A673 (cell line): ENCODE data around the gene COPS7A. TPM values are rescaled to one million over a fixed set of nuclear protein-coding genes. Genes with fewer than 3 reads are reported as not detected.
A peak's percentile ranks its signal among the peaks of the same experiment; 100 is the strongest.
"Not testable (repeated sequence)": the region's sequence is repeated elsewhere in the genome, so short reads cannot be mapped to it uniquely, and the experiment has no call there.

ENCODE experiments used
- BruUV-seq: library from RNA; stranded (reverse); fragments of 400-500 nt; replicated peaks from 2 replicates; lab custom pipeline; 2021; lab: Mats Ljungman, UMichigan
- CTCF ChIA-PET: fragments of 300-600 bp; sonication (Branson Sonifier 250); formaldehyde crosslinking; loops from one replicate; lab custom pipeline; 2022; ENCODE audit warnings: antibody characterized with exemption; lab: Charles Lee
- POLR2A ChIA-PET: fragments of 300-600 bp; sonication (Branson Sonifier 250); formaldehyde crosslinking; loops from one replicate; lab custom pipeline; 2022; ENCODE audit warnings: antibody characterized with exemption; ENCODE audit not compliant: low non-redundant PET; lab: Charles Lee
- DNase-seq: peaks from one replicate; pipeline ENCODE4 v3.0.0-alpha.2; 2015; ENCODE audit warnings: low spot score
- H3K27ac ChIP-seq: fragments of 200-600 bp; sonication (generic); 2 replicates; pipeline ENCODE4 v1.5.1; 2016; ENCODE audit warnings: mixed run types, low read depth, mild to moderate bottlenecking, mixed read lengths, antibody characterized with exemption, low read length; ENCODE audit not compliant: poor library complexity, severe bottlenecking
- H3K27me3 ChIP-seq: fragments of 200-600 bp; sonication (generic); replicated peaks from 2 replicates; pipeline ENCODE4 v1.6.1; 2017; ENCODE audit warnings: mixed run types, low read depth, mild to moderate bottlenecking, mixed read lengths, antibody characterized with exemption, low read length; ENCODE audit not compliant: insufficient read depth, poor library complexity
- H3K36me3 ChIP-seq: fragments of 200-600 bp; sonication (generic); 2 replicates; pipeline ENCODE4 v1.6.1; 2016; ENCODE audit warnings: mixed run types, mild to moderate bottlenecking, mixed read lengths, antibody characterized with exemption, low read length; ENCODE audit not compliant: insufficient read depth, poor library complexity, severe bottlenecking
- H3K4me1 ChIP-seq: fragments of 200-600 bp; sonication (generic); 2 replicates; pipeline ENCODE4 v1.6.1; 2017; ENCODE audit warnings: mixed run types, mild to moderate bottlenecking, mixed read lengths, antibody characterized with exemption, low read length; ENCODE audit not compliant: insufficient read depth, poor library complexity, severe bottlenecking
- H3K4me3 ChIP-seq: fragments of 200-600 bp; sonication (generic); 2 replicates; pipeline ENCODE4 v1.5.1; 2016; ENCODE audit warnings: low read depth, mixed run types, mild to moderate bottlenecking, mixed read lengths, low read length; ENCODE audit not compliant: poor library complexity, severe bottlenecking
- H3K9me3 ChIP-seq: fragments of 200-600 bp; sonication (generic); 2 replicates; pipeline ENCODE4 v1.6.1; 2016; ENCODE audit warnings: mixed run types, low read depth, mild to moderate bottlenecking, mixed read lengths, antibody characterized with exemption, low read length; ENCODE audit not compliant: poor library complexity, severe bottlenecking
- CTCF ChIP-seq: fragments of 300-800, 200-600 bp; sonication (generic); conservative IDR thresholded peaks from 2 replicates; pipeline ENCODE4 v1.5.1; 2017; ENCODE audit warnings: low read depth, mild to moderate bottlenecking, antibody characterized with exemption, low read length, moderate library complexity, mixed read lengths
- EZH2 ChIP-seq: fragments of 200-600 bp; sonication (generic); IDR thresholded peaks from 2 replicates; pipeline ENCODE4 v1.6.1; 2017; ENCODE audit warnings: borderline replicate concordance, low read depth, mild to moderate bottlenecking, mixed read lengths, antibody characterized with exemption, low read length; ENCODE audit not compliant: poor library complexity, severe bottlenecking
- intact Hi-C: fragments of 100-400 bp; cut with micrococcal nuclease; formaldehyde crosslinking; loops from one replicate; pipeline ENCODE4 v1.10.0; 2022; ENCODE audit not compliant: unreplicated experiment
- total RNA-seq: library from RNA; stranded (reverse); gene quantifications from 2 replicates; pipeline ENCODE4 v1.2.3, GENCODE V29; 2021

COPS7A gene
- total RNA-seq, 1 experiment from 2014 or later, result 67.2 TPM

DNA sequence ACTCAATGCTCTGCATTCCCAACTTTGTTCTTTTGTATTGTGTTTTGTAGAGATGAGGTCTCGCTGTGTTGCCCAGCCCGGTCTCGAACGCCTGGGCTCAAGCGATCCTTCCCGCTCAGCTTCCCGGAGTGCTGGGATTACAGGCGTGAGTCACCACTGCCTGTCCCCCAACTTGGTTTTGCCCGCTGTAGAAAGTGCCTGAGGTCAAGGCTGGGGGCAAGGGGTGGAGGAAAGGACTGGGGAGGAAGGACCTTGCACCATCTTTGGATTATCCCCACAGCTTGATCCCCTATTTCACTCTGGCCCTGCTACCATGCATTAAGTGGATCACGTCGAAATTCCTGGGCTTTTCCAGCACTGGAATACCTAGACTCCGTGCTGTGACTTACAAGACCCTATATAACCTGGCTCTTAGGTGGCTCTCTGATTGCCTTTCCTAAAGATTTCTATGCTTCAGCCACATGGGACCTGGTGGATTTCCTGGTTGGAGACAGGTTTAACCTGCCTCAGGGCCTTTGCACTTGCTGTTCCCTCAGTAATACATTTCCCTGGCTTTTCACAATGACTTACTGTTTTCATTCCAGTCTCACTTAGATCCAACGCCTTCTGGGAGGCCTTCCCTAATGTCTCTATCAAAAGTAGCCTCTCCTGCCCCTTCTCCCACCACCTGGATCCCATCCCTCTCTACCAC is 22.6 kb upstream of the COPS7A start:
- DNase-seq, result no peak
- Histone ChIP-seq H3K36me3 (no peaks in the 10 kb centered on the region), H3K4me1 (no peaks in the 10 kb centered on the region), H3K27me3 (peaks cover 27% of the 10 kb centered on the region), H3K9me3 (no peaks in the 10 kb centered on the region), H3K4me3 (peak overlapping the region; percentile 66), H3K27ac (no peak overlapping the region)
- no peak for TF ChIP-seq EZH2
- no peak for TF ChIP-seq CTCF
- CTCF ChIA-PET, result no interaction called here
- no TSS peak for BruUV-seq
- intact Hi-C loops, result no loop called here
- POLR2A ChIA-PET, result no interaction called here

DNA sequence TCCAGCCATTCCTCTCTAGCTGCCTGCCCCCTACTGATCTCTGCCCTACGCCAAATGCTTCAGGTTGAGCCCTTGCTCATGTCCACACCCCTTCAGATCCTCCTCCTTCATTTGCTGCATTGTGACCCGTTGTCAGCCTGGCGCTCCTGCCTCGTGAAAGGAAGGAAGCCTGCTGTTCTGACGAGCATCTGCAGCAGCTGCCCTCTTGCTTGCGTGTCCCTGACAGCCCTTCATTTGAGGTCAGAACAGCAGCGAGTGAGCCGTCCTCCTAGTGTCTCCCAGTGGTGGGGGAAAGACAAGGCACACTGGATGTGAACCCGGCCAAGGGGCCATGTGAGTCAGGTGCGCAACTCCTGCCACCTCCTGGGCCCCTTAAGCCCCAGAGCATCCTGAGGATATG is 20.2 kb upstream of the COPS7A start:
- TF ChIP-seq CTCF (no peak), EZH2 (no peak)
- Histone ChIP-seq H3K9me3 (no peaks in the 10 kb centered on the region), H3K27ac (no peak overlapping the region), H3K4me1 (no peaks in the 10 kb centered on the region), H3K27me3 (peaks cover 27% of the 10 kb centered on the region), H3K4me3 (no peak overlapping the region), H3K36me3 (no peaks in the 10 kb centered on the region)
- DNase-seq, result no peak
- intact Hi-C loops, result no loop called here
- ChIA-PET POLR2A (no interaction called here), CTCF (no interaction called here)
- no TSS peak for BruUV-seq

DNA sequence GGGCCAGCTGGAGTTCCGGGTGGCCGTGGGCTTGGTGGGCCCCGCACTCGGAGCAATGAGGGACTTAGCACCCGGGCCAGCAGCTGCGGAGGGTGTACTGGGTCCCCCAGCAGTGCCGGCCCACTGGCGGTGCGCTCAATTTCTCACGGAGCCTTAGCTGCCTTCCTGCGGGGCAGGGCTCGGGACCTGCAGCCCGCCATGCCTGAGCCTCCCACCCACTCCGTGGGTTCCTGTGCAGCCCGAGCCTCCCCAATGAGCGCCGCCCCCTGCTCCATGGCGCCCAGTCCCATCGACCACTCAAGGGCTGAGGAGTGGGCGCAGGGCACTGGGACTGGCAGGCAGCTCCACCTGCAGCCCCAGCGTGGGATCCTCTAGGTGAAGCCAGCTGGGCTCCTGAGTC is 15.5 kb upstream of the COPS7A start:
- H3K4me3 ChIP-seq, CTCF ChIA-PET, H3K27ac ChIP-seq, DNase-seq, H3K36me3 ChIP-seq, H3K27me3 ChIP-seq, BruUV-seq, H3K9me3 ChIP-seq, intact Hi-C loops, H3K4me1 ChIP-seq, POLR2A ChIA-PET: not testable (repeated sequence)

DNA sequence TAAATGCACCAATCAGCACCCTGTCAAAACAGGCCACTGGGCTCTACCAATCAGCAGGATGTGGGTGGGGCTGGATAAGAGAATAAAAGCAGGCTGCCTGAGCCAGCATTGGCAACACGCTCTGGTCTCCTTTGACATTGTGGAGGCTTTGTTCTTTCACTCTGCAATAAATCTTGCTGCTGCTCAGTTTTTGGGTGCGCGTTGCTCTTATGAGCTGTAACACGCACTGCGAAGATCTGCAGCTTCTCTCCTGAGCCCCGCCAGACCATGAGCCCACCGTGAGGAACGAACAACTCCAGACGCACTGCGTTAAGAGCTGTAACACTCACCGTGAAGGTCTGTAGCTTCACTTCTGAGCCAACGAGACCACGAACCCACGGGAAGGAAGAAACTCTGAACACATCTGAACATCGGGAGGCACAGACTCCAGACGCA is 14.9 kb upstream of the COPS7A start:
- no peaks in the 10 kb centered on the region for H3K27me3 ChIP-seq
- H3K4me3 ChIP-seq, result no peak overlapping the region
- intact Hi-C loops, result no loop called here
- TF ChIP-seq CTCF, result no peak
- no peak for TF ChIP-seq EZH2
- H3K27ac ChIP-seq, result no peak overlapping the region
- DNase-seq, result no peak
- no peaks in the 10 kb centered on the region for H3K4me1 ChIP-seq
- no TSS peak for BruUV-seq
- CTCF ChIA-PET, result no interaction called here
- H3K36me3 ChIP-seq, result no peaks in the 10 kb centered on the region
- H3K9me3 ChIP-seq, result no peaks in the 10 kb centered on the region
- POLR2A ChIA-PET, result no interaction called here

GRCh38 chr12:6716031-6716873 is 7.6 kb upstream of the COPS7A start:
- H3K36me3 ChIP-seq, DNase-seq, H3K4me3 ChIP-seq, POLR2A ChIA-PET, H3K4me1 ChIP-seq, H3K27me3 ChIP-seq, intact Hi-C loops, BruUV-seq, CTCF ChIA-PET, H3K27ac ChIP-seq, H3K9me3 ChIP-seq: not testable (repeated sequence)
